HCT116 (cell line): ENCODE data around the gene FGFR3. TPM values are rescaled to one million over a fixed set of nuclear protein-coding genes. Genes with fewer than 3 reads are reported as not detected.

ENCODE experiments used
- ATAC-seq: fragments of 200-7000 bp; cut with Tn5 transposase; 2 replicates; pipeline ENCODE4 v1.9.1; 2020; ENCODE audit warnings: mild to moderate bottlenecking, moderate library complexity
- BruUV-seq: library from RNA; stranded (reverse); fragments of 400-500 nt; replicated peaks from 2 replicates; lab custom pipeline; 2021; lab: Mats Ljungman, UMichigan
- CTCF ChIA-PET: fragments of 300-600 bp; sonication (Branson Sonifier 250); formaldehyde crosslinking; loops from one replicate; lab custom pipeline; 2021; ENCODE audit warnings: antibody characterized with exemption; lab: Charles Lee
- POLR2A ChIA-PET: fragments of 300-600, 350-600 bp; sonication (Branson Sonifier 250); formaldehyde crosslinking; loops from one replicate; lab custom pipeline; 2021; ENCODE audit warnings: antibody characterized with exemption; lab: Charles Lee
- RAD21 ChIA-PET, 2 experiments: fragments of 300-600 bp; sonication (Branson Sonifier 250); formaldehyde crosslinking; loops; one replicate each; lab custom pipeline; 2023; ENCODE audit warnings: low total read pairs in 2 of 2; ENCODE audit not compliant: uncharacterized antibody in 2 of 2, unreplicated experiment in 2 of 2, low non-redundant PET in 1 of 2; lab: Charles Lee
- DNase-seq: peaks from one replicate; pipeline ENCODE4 v3.0.0-alpha.2; 2010; ENCODE audit warnings: low read depth, low spot score
- H2AFZ ChIP-seq: fragments of 200-600 bp; shearing (Covaris generic), sonication (generic); 2 replicates; pipeline ENCODE4 v1.6.1; 2017; ENCODE audit warnings: low read depth, mixed run types, mixed read lengths, antibody characterized with exemption, low read length; ENCODE audit not compliant: poor library complexity, severe bottlenecking
- H3K27ac ChIP-seq: 2 replicates; pipeline ENCODE4 v1.5.1; 2012; ENCODE audit warnings: low read depth, low read length
- H3K27me3 ChIP-seq: fragments of 200-600 bp; sonication (generic); 2 replicates; pipeline ENCODE4 v1.6.1; 2016; ENCODE audit warnings: mixed run types, low read length, mixed read lengths; ENCODE audit not compliant: insufficient read depth
- H3K36me3 ChIP-seq, 2 experiments: fragments of 200-500 bp in 1 of 2; fragments of 200-600 bp in 1 of 2; sonication (Bioruptor generic) in 1 of 2; sonication (generic) in 1 of 2; 2 replicates each; pipeline versions ENCODE4 v1.5.1 to v1.6.1; 2014 to 2016; ENCODE audit warnings: low read length in 2 of 2, inconsistent platforms in 1 of 2, mixed read lengths in 1 of 2, mixed run types in 1 of 2; ENCODE audit not compliant: insufficient read depth in 2 of 2, control insufficient read depth in 1 of 2
- H3K4me1 ChIP-seq, 2 experiments: fragments of 200-600 bp in 1 of 2; sonication (generic) in 1 of 2; 2 replicates each; pipeline versions ENCODE4 v1.5.1 to v1.6.1; 2012 to 2017; ENCODE audit warnings: low read length in 2 of 2, inconsistent platforms in 1 of 2, mild to moderate bottlenecking in 1 of 2, mixed read lengths in 1 of 2, mixed run types in 1 of 2, moderate library complexity in 1 of 2; ENCODE audit not compliant: insufficient read depth in 2 of 2, control insufficient read depth in 1 of 2
- H3K4me2 ChIP-seq: fragments of 200-600 bp; sonication (generic); 2 replicates; pipeline ENCODE4 v1.6.1; 2017; ENCODE audit warnings: mixed run types, low read length, mixed read lengths
- H3K4me3 ChIP-seq, 2 experiments: fragments of 200-600 bp in 1 of 2; sonication (generic) in 1 of 2; replicated peaks in 1 of 2; 2 replicates each; pipeline ENCODE4 v1.5.1; 2011 to 2016; ENCODE audit warnings: low read length in 2 of 2, control low read depth in 1 of 2, low read depth in 1 of 2, mild to moderate bottlenecking in 1 of 2, mixed read lengths in 1 of 2, mixed run types in 1 of 2
- H3K79me2 ChIP-seq: fragments of 200-600 bp; sonication (generic); 2 replicates; pipeline ENCODE4 v1.6.1; 2017; ENCODE audit warnings: mild to moderate bottlenecking, mixed run types, low read length, moderate library complexity, mixed read lengths; ENCODE audit not compliant: insufficient read depth
- H3K9ac ChIP-seq: fragments of 200-600 bp; sonication (generic); 2 replicates; pipeline ENCODE4 v1.6.1; 2016; ENCODE audit warnings: low read length, mixed read lengths
- H3K9me2 ChIP-seq: fragments of 200-600 bp; sonication (generic), shearing (Covaris generic); 2 replicates; pipeline ENCODE4 v1.6.1; 2017; ENCODE audit warnings: mixed run types, mild to moderate bottlenecking, moderate library complexity; ENCODE audit not compliant: insufficient read depth
- H3K9me3 ChIP-seq, 2 experiments: fragments of 200-500 bp in 1 of 2; fragments of 200-600 bp in 1 of 2; sonication (Bioruptor generic) in 1 of 2; sonication (generic) in 1 of 2; 2 replicates each; pipeline ENCODE4 v1.6.1; 2014 to 2017; ENCODE audit warnings: low read length in 2 of 2, mixed read lengths in 2 of 2, inconsistent platforms in 1 of 2, low read depth in 1 of 2, mild to moderate bottlenecking in 1 of 2, mixed run types in 1 of 2, moderate library complexity in 1 of 2; ENCODE audit not compliant: control insufficient read depth in 1 of 2, insufficient read depth in 1 of 2
- H4K20me1 ChIP-seq: fragments of 200-600 bp; sonication (generic), shearing (Covaris generic); 2 replicates; pipeline ENCODE4 v1.6.1; 2017; ENCODE audit warnings: mixed run types, mild to moderate bottlenecking, moderate library complexity; ENCODE audit not compliant: insufficient read depth
- ATF3 ChIP-seq: IDR thresholded peaks from 2 replicates; pipeline ENCODE4 v1.6.1; 2012
- CBX3 ChIP-seq: IDR thresholded peaks from 2 replicates; pipeline ENCODE4 v1.6.1; 2012; ENCODE audit warnings: low read depth
- CTCF ChIP-seq, 3 experiments: fragments of 200-600 bp in 1 of 3; sonication (generic) in 1 of 3; IDR thresholded peaks in 2 of 3; conservative IDR thresholded peaks in 1 of 3; 2 replicates each; pipeline ENCODE4 v1.5.1; 2012 to 2017; ENCODE audit warnings: low read depth in 2 of 3, low read length in 2 of 3, antibody characterized with exemption in 1 of 3, borderline replicate concordance in 1 of 3, control low read depth in 1 of 3, mild to moderate bottlenecking in 1 of 3, mixed read lengths in 1 of 3, mixed run types in 1 of 3, moderate library complexity in 1 of 3; ENCODE audit not compliant: insufficient read depth in 1 of 3
- EZH2 ChIP-seq: fragments of 200-600 bp; sonication (generic); IDR thresholded peaks from 2 replicates; pipeline ENCODE4 v1.6.1; 2017; ENCODE audit warnings: antibody characterized with exemption, mixed run types
- FOSL1 ChIP-seq: IDR thresholded peaks from 2 replicates; pipeline ENCODE4 v1.6.1; 2012; ENCODE audit warnings: low read depth
- POLR2A ChIP-seq: IDR thresholded peaks from 2 replicates; pipeline ENCODE4 v1.7.0; 2011; ENCODE audit warnings: borderline replicate concordance; ENCODE audit not compliant: insufficient read depth, insufficient read length; ENCODE audit errors: extremely low read depth
- RAD21 ChIP-seq: IDR thresholded peaks from 2 replicates; pipeline ENCODE4 v1.6.1; 2012; ENCODE audit warnings: low read depth, mild to moderate bottlenecking
- REST ChIP-seq: IDR thresholded peaks from 2 replicates; pipeline ENCODE4 v1.6.1; 2012; ENCODE audit warnings: low read depth
- SIN3A ChIP-seq: IDR thresholded peaks from 2 replicates; pipeline ENCODE4 v1.6.1; 2012; ENCODE audit warnings: low read depth
- SRF ChIP-seq: IDR thresholded peaks from 2 replicates; pipeline ENCODE4 v1.6.1; 2012; ENCODE audit warnings: low read depth
- TCF7L2 ChIP-seq: IDR thresholded peaks from 2 replicates; pipeline ENCODE4 v1.7.0; 2011; ENCODE audit warnings: borderline replicate concordance, inconsistent platforms; ENCODE audit not compliant: insufficient read depth, insufficient read length; ENCODE audit errors: extremely low read depth
- ZBTB33 ChIP-seq: IDR thresholded peaks from 2 replicates; pipeline ENCODE4 v1.6.1; 2011; ENCODE audit warnings: mild to moderate bottlenecking, low read length, moderate library complexity; ENCODE audit not compliant: insufficient replicate concordance; ENCODE audit errors: extremely low read depth
- intact Hi-C: fragments of 100-400 bp; cut with micrococcal nuclease; formaldehyde crosslinking; loops from 2 replicates; pipeline ENCODE4 v1.10.0; 2022
- total RNA-seq: library from RNA; stranded (reverse); gene quantifications from one replicate; pipeline ENCODE4 v1.2.1, GENCODE V29; 2021; ENCODE audit not compliant: unreplicated experiment

The FGFR3 gene
- total RNA-seq, 1 experiment from 2014 or later, result 31.7 TPM

- no TSS peak for BruUV-seq
- Histone ChIP-seq H3K4me1 (peaks cover 0 to 11% of the 10 kb centered on the region in 2 experiments; a peak in 1 of 4 replicates), H3K27ac (no peak overlapping the region; the same call in 1 of the 2 replicates), H2AFZ (no peak overlapping the region), H3K9me2 (no peaks in the 10 kb centered on the region), H3K27me3 (no peaks in the 10 kb centered on the region), H3K4me3 (no peak overlapping the region), H3K4me2 (no peak overlapping the region), H3K79me2 (no peaks in the 10 kb centered on the region)
- no peak for ATAC-seq
- DNase-seq, result no peak
- RAD21 ChIA-PET, result no interaction called here
- no peak for TF ChIP-seq FOSL1
- TF ChIP-seq EZH2, result no peak
- no peak for TF ChIP-seq ZBTB33
- no peak for TF ChIP-seq REST
- TF ChIP-seq TCF7L2, result no peak
- no peak for TF ChIP-seq SIN3A
- TF ChIP-seq RAD21, result no peak
- no peak for TF ChIP-seq SRF
- TF ChIP-seq POLR2A, result no peak
- no peak for TF ChIP-seq ATF3
- no peak for TF ChIP-seq CBX3
- no peak for TF ChIP-seq CTCF (IDR thresholded peaks at IDR 0.05 in 2 of 3, conservative IDR thresholded peaks at IDR 0.05 in 1 of 3; ENCODE audit: borderline replicate concordance in 1 of 3, insufficient read depth in 1 of 3, low read depth in 2 of 3, low read length in 2 of 3)
- TF ChIP-seq, all 23 proteins: peak for 0
- Histone ChIP-seq H3K36me3 (no peaks in the 10 kb centered on the region), H3K9me3 (no peaks in the 10 kb centered on the region), H3K9ac (no peak overlapping the region), H4K20me1 (no peaks in the 10 kb centered on the region)
- intact Hi-C loops, result no loop called here
- CTCF ChIA-PET, result interaction anchor here (1.3 kb wide), 1 partner anchor 13 kb away, joined by 4 read pairs; no protein-coding TSS in a partner anchor
- POLR2A ChIA-PET, result no interaction called here
These were observed 38.8 kb upstream of the FGFR3 start for GRCh38 chr4:1754336-1754735.
